Trophoblast cell (in vitro differentiated cells and primary cell): ENCODE data around the gene NRF1.

Source experiments
- DNase-seq, 2 donors: peaks; one replicate each; pipeline ENCODE4 v3.0.0-alpha.2; 2016
- H2AFZ ChIP-seq: 2 replicates; pipeline ENCODE4 v1.6.1; 2013; ENCODE audit warnings: low read length, moderate library complexity, mild to moderate bottlenecking; ENCODE audit not compliant: insufficient read depth, poor library complexity
- H2AK5ac ChIP-seq: 2 replicates; pipeline ENCODE4 v1.6.1; 2013; ENCODE audit warnings: mild to moderate bottlenecking, low read length
- H2BK120ac ChIP-seq: 2 replicates; pipeline ENCODE4 v1.6.1; 2013; ENCODE audit warnings: low read length, mild to moderate bottlenecking, moderate library complexity; ENCODE audit not compliant: insufficient read depth, poor library complexity
- H2BK12ac ChIP-seq: 2 replicates; pipeline ENCODE4 v1.6.1; 2013; ENCODE audit warnings: mild to moderate bottlenecking, low read length, moderate library complexity
- H2BK5ac ChIP-seq: 2 replicates; pipeline ENCODE4 v1.6.1; 2013; ENCODE audit warnings: low read length, low read depth, moderate library complexity, mild to moderate bottlenecking; ENCODE audit not compliant: poor library complexity
- H3K14ac ChIP-seq: 2 replicates; pipeline ENCODE4 v1.6.1; 2013; ENCODE audit warnings: mild to moderate bottlenecking, low read length
- H3K18ac ChIP-seq: 2 replicates; pipeline ENCODE4 v1.6.1; 2013; ENCODE audit warnings: mild to moderate bottlenecking, low read length
- H3K23ac ChIP-seq: 2 replicates; pipeline ENCODE4 v1.6.1; 2013; ENCODE audit warnings: low read length
- H3K27ac ChIP-seq: 2 replicates; pipeline ENCODE4 v1.5.1; 2013; ENCODE audit warnings: low read depth, mild to moderate bottlenecking, inconsistent platforms, low read length, moderate library complexity
- H3K27me3 ChIP-seq: 2 replicates; pipeline ENCODE4 v1.6.1; 2013; ENCODE audit warnings: inconsistent platforms, mild to moderate bottlenecking, low read length, moderate library complexity; ENCODE audit not compliant: insufficient read depth
- H3K36me3 ChIP-seq, 2 experiments: 1 replicate in 1 of 2; 2 replicates in 1 of 2; pipeline ENCODE4 v1.6.1; 2013; ENCODE audit warnings: low read length in 2 of 2, mild to moderate bottlenecking in 2 of 2, moderate library complexity in 1 of 2; ENCODE audit not compliant: insufficient read depth in 2 of 2, control insufficient read depth in 1 of 2
- H3K4ac ChIP-seq: 2 replicates; pipeline ENCODE4 v1.6.1; 2013; ENCODE audit warnings: low read depth, mild to moderate bottlenecking, low read length, moderate library complexity
- H3K4me1 ChIP-seq, 2 experiments: 1 replicate in 1 of 2; 2 replicates in 1 of 2; pipeline ENCODE4 v1.6.1; 2013; ENCODE audit warnings: low read length in 2 of 2, mild to moderate bottlenecking in 2 of 2, moderate library complexity in 1 of 2; ENCODE audit not compliant: insufficient read depth in 2 of 2, control insufficient read depth in 1 of 2
- H3K4me2 ChIP-seq: 2 replicates; pipeline ENCODE4 v1.6.1; 2013; ENCODE audit warnings: inconsistent platforms, mild to moderate bottlenecking, low read length, moderate library complexity
- H3K4me3 ChIP-seq: 2 replicates; pipeline ENCODE4 v1.5.1; 2013; ENCODE audit warnings: mild to moderate bottlenecking, low read depth, low read length, inconsistent platforms
- H3K79me1 ChIP-seq: one replicate; pipeline ENCODE4 v1.6.1; 2013; ENCODE audit warnings: low read length
- H3K79me2 ChIP-seq: 2 replicates; pipeline ENCODE4 v1.6.1; 2013; ENCODE audit warnings: low read length, mild to moderate bottlenecking; ENCODE audit not compliant: control insufficient read depth, insufficient read depth, poor library complexity
- H3K9ac ChIP-seq: 2 replicates; pipeline ENCODE4 v1.6.1; 2013; ENCODE audit warnings: mild to moderate bottlenecking, low read length
- H3K9me3 ChIP-seq: 2 replicates; pipeline ENCODE4 v1.6.1; 2013; ENCODE audit warnings: low read depth, mild to moderate bottlenecking, control low read depth, inconsistent platforms, low read length; ENCODE audit not compliant: insufficient read depth
- H4K12ac ChIP-seq: 2 replicates; pipeline ENCODE4 v1.6.1; 2013; ENCODE audit warnings: low read depth, mild to moderate bottlenecking, low read length, moderate library complexity
- H4K8ac ChIP-seq: 2 replicates; pipeline ENCODE4 v1.6.1; 2013; ENCODE audit warnings: low read depth, mild to moderate bottlenecking, low read length, moderate library complexity
- H4K91ac ChIP-seq: one replicate; pipeline ENCODE4 v1.6.1; 2013; ENCODE audit warnings: low read depth, mild to moderate bottlenecking, low read length, moderate library complexity
- WGBS: extraction: QIAGEN DNeasy Blood & Tissue Kit; methylation state at CpG from one replicate; pipeline ENCODE4 v1.1.7; 2013; ENCODE audit warnings: missing lambda C conversion rate; ENCODE audit not compliant: insufficient read length, insufficient coverage; ENCODE audit errors: extremely low coverage; 5-methylcytosine and 5-hydroxymethylcytosine counted together

NRF1 gene

GRCh38 chr7:129746857-129747529 is 135.5 kb downstream of the NRF1 start:
- Histone ChIP-seq H3K18ac (no peak overlapping the region), H3K9me3 (no peaks in the 10 kb centered on the region), H3K79me2 (no peaks in the 10 kb centered on the region), H3K27ac (peak overlapping the region; percentile 39), H3K4me3 (no peak overlapping the region), H2AK5ac (no peak overlapping the region), H4K12ac (no peak overlapping the region), H3K9ac (no peak overlapping the region), H3K4me2 (no peak overlapping the region), H3K14ac (no peak overlapping the region), H3K4me1 (peaks cover 10 to 14% of the 10 kb centered on the region in 2 experiments), H3K23ac (no peak overlapping the region), H2BK5ac (no peak overlapping the region), H2BK120ac (no peak overlapping the region), H3K36me3 (peaks cover 0 to 10% of the 10 kb centered on the region in 2 experiments), H3K4ac (no peak overlapping the region), H3K27me3 (no peaks in the 10 kb centered on the region), H4K91ac (no peak overlapping the region), H4K8ac (no peak overlapping the region), H2AFZ (no peak overlapping the region), H2BK12ac (no peak overlapping the region), H3K79me1 (no peaks in the 10 kb centered on the region)
- no CpG with 5 or more reads among the region's 4 CpGs for WGBS
- DNase-seq: peak in 1 of 2 donors; percentile 7

GRCh38 chr7:129748356-129749109 is 137.0 kb downstream of the NRF1 start:
- Histone ChIP-seq H3K27ac (no peak overlapping the region), H2BK12ac (no peak overlapping the region), H4K12ac (no peak overlapping the region), H3K4me1 (peaks cover 12 to 16% of the 10 kb centered on the region in 2 experiments), H3K27me3 (no peaks in the 10 kb centered on the region), H3K36me3 (peaks cover 0 to 10% of the 10 kb centered on the region in 2 experiments), H2AFZ (no peak overlapping the region), H3K79me1 (no peaks in the 10 kb centered on the region), H3K9ac (no peak overlapping the region), H3K23ac (no peak overlapping the region), H3K4me3 (no peak overlapping the region), H3K4me2 (no peak overlapping the region), H2BK120ac (no peak overlapping the region), H3K18ac (no peak overlapping the region), H4K91ac (no peak overlapping the region), H2BK5ac (no peak overlapping the region), H3K4ac (no peak overlapping the region), H3K9me3 (no peaks in the 10 kb centered on the region), H2AK5ac (no peak overlapping the region), H4K8ac (no peak overlapping the region), H3K79me2 (no peaks in the 10 kb centered on the region), H3K14ac (no peak overlapping the region)
- WGBS: no CpG with 5 or more reads among the region's 4 CpGs
- no peak for DNase-seq

- H3K14ac ChIP-seq: no peak overlapping the region
- no peak overlapping the region for H2BK5ac ChIP-seq
- no peak overlapping the region for H2AFZ ChIP-seq
- H2AK5ac ChIP-seq: no peak overlapping the region
- H3K18ac ChIP-seq: no peak overlapping the region
- no peaks in the 10 kb centered on the region for H3K9me3 ChIP-seq
- no peak overlapping the region for H2BK12ac ChIP-seq
- WGBS: no CpG with 5 or more reads among the region's 7 CpGs
- no peak overlapping the region for H3K4me3 ChIP-seq
- H3K36me3 ChIP-seq: peaks cover 3 to 11% of the 10 kb centered on the region in 2 experiments
- no peak overlapping the region for H3K4me2 ChIP-seq
- H3K79me2 ChIP-seq: no peaks in the 10 kb centered on the region
- no peak overlapping the region for H3K23ac ChIP-seq
- no peaks in the 10 kb centered on the region for H3K27me3 ChIP-seq
- peak overlapping the region; percentile 31 for H3K9ac ChIP-seq
- peaks cover 12 to 16% of the 10 kb centered on the region in 2 experiments for H3K4me1 ChIP-seq
- H3K4ac ChIP-seq: peak overlapping the region; percentile 20
- no peak overlapping the region for H3K27ac ChIP-seq
- peak overlapping the region; percentile 11 for H4K91ac ChIP-seq
- no peak overlapping the region for H2BK120ac ChIP-seq
- no peaks in the 10 kb centered on the region for H3K79me1 ChIP-seq
- no peak overlapping the region for H4K8ac ChIP-seq
- H4K12ac ChIP-seq: no peak overlapping the region
- DNase-seq: no peak
Observed at GRCh38 chr7:129750091-129750490, 138.6 kb downstream of the NRF1 start.

GRCh38 chr7:129750501-129750900 is 139.0 kb downstream of the NRF1 start:
- no CpG with 5 or more reads among the region's 3 CpGs for WGBS
- DNase-seq: no peak
- H3K79me2 ChIP-seq: no peaks in the 10 kb centered on the region
- no peak overlapping the region for H3K27ac ChIP-seq
- no peak overlapping the region for H4K8ac ChIP-seq
- no peak overlapping the region for H3K23ac ChIP-seq
- H3K14ac ChIP-seq: no peak overlapping the region
- no peak overlapping the region for H4K91ac ChIP-seq
- H3K9ac ChIP-seq: no peak overlapping the region
- H2AFZ ChIP-seq: no peak overlapping the region
- H2AK5ac ChIP-seq: no peak overlapping the region
- H3K27me3 ChIP-seq: no peaks in the 10 kb centered on the region
- no peaks in the 10 kb centered on the region for H3K79me1 ChIP-seq
- no peaks in the 10 kb centered on the region for H3K9me3 ChIP-seq
- H2BK120ac ChIP-seq: no peak overlapping the region
- no peak overlapping the region for H4K12ac ChIP-seq
- no peak overlapping the region for H3K4me3 ChIP-seq
- no peak overlapping the region for H2BK5ac ChIP-seq
- H2BK12ac ChIP-seq: no peak overlapping the region
- no peak overlapping the region for H3K4me2 ChIP-seq
- no peak overlapping the region for H3K4ac ChIP-seq
- peaks cover 12 to 16% of the 10 kb centered on the region in 2 experiments for H3K4me1 ChIP-seq
- H3K18ac ChIP-seq: no peak overlapping the region
- peaks cover 3 to 11% of the 10 kb centered on the region in 2 experiments for H3K36me3 ChIP-seq
